Measurements from ENCODE around the gene SFXN5. TPM values are rescaled to one million over a fixed set of nuclear protein-coding genes. Genes with fewer than 3 reads are reported as not detected.

The SFXN5 gene
- total RNA-seq, 4 donors from 2014 or later: 5.7 to 11.8 (median 6.7) TPM

GRCh38 chr2:73037947-73038585 lies 33.4 kb downstream of the SFXN5 start:
- H3K27ac ChIP-seq: no peak overlapping the region
- no peak for ATAC-seq
- WGBS, 2 donors (ENCODE audit: low coverage in 1 of 2): 85 to 89% methylated on average over 6 of the region's 6 CpGs
- no peaks in the 10 kb centered on the region for H3K9me3 ChIP-seq
- no peaks in the 10 kb centered on the region for H3K4me1 ChIP-seq
- peaks cover 0 to 32% of the 10 kb centered on the region in 2 donors for H3K36me3 ChIP-seq
- no peak overlapping the region for H3K4me3 ChIP-seq
- TF ChIP-seq, protein P1, sequence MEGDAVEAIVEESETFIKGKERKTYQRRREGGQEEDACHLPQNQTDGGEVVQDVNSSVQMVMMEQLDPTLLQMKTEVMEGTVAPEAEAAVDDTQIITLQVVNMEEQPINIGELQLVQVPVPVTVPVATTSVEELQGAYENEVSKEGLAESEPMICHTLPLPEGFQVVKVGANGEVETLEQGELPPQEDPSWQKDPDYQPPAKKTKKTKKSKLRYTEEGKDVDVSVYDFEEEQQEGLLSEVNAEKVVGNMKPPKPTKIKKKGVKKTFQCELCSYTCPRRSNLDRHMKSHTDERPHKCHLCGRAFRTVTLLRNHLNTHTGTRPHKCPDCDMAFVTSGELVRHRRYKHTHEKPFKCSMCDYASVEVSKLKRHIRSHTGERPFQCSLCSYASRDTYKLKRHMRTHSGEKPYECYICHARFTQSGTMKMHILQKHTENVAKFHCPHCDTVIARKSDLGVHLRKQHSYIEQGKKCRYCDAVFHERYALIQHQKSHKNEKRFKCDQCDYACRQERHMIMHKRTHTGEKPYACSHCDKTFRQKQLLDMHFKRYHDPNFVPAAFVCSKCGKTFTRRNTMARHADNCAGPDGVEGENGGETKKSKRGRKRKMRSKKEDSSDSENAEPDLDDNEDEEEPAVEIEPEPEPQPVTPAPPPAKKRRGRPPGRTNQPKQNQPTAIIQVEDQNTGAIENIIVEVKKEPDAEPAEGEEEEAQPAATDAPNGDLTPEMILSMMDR (IDR thresholded peaks at IDR 0.05): no peak
- TF ChIP-seq EP300 (IDR thresholded peaks at IDR 0.05) (no peak), POLR2A (IDR thresholded peaks at IDR 0.05) (no peak), POLR2AphosphoS5 (IDR thresholded peaks at IDR 0.05) (no peak)
- H3K27me3 ChIP-seq: no peaks in the 10 kb centered on the region

DNA sequence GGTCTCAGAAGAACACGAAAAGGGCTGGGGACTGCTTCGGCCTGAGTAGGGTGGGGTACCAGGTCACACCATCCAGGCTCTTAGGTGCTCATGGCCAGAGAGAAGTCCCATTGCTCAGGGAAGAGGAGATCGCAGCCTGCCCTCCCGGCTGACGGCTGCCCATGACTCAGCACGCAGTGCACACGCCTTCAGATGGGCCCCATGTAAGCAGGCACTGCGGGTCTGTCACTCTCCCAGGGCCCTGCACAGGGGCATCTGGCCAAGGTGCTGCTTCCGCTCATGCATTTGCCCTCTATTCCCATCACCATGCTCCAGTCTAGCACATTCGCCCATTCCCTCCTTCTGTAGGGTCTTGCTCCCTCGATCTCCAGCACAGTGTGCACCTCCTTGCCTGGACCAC lies 34.7 kb downstream of the SFXN5 start:
- Histone ChIP-seq H3K36me3 (peaks cover 0 to 40% of the 10 kb centered on the region in 2 donors), H3K9me3 (no peaks in the 10 kb centered on the region), H3K4me3 (no peak overlapping the region), H3K4me1 (no peaks in the 10 kb centered on the region), H3K27ac (no peak overlapping the region), H3K27me3 (no peaks in the 10 kb centered on the region)
- no peak for ATAC-seq
- no peak for TF ChIP-seq EP300 (IDR thresholded peaks at IDR 0.05)
- TF ChIP-seq POLR2AphosphoS5 (IDR thresholded peaks at IDR 0.05): no peak
- TF ChIP-seq, protein P1 (IDR thresholded peaks at IDR 0.05): no peak
- TF ChIP-seq POLR2A (IDR thresholded peaks at IDR 0.05): no peak
- 91 to 96% methylated on average over 9 to 10 of the region's 11 CpGs for WGBS, 2 donors (ENCODE audit: low coverage in 1 of 2)

DNA sequence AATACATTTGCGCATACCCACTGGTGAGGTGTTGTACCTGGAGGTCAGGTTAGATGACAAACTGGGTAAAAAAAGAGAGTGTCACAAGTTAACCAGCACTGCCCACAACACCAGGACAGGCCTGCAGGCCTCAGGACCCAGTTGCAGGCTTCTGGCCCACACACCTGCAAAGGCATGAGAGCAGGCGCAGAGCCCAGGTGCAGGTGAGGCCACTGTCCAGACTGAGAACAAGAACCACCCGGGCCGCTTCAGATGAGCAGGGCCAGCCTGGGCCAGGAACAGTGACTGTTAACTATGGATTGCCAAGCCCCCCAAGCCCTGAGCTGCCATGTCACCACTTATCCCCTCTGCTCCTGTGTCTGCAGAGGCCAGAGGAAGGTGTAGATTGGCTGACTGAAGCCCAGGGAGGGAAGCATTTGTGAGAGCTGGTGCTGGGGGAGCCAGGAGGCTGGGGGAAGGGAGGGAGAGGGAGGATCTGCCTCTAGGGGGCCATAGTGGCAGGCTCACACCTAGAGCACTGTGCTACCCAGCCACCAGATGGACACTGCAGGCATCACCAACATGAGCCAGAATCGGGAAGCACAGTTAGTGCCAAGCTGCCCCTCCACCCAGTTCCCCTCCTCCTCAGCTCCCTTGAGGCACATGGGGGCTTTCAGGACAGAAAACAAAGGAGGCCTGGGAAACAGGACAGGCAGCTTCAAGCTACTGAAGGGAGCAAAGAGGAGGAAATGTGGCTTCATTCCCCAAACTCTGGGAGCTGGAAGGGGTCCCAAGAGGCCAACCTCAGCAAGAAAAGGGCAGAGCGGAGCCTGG lies 35.4 kb downstream of the SFXN5 start:
- no peaks in the 10 kb centered on the region for H3K27me3 ChIP-seq
- peaks cover 0 to 35% of the 10 kb centered on the region in 2 donors for H3K36me3 ChIP-seq
- 100% methylated on average over 1 to 2 of the region's 6 CpGs for WGBS, 2 donors (ENCODE audit: low coverage in 1 of 2)
- H3K27ac ChIP-seq: no peak overlapping the region
- no peak overlapping the region for H3K4me3 ChIP-seq
- H3K9me3 ChIP-seq: no peaks in the 10 kb centered on the region
- no peak for ATAC-seq
- H3K4me1 ChIP-seq: no peaks in the 10 kb centered on the region
- TF ChIP-seq, protein P1 (IDR thresholded peaks at IDR 0.05): no peak
- TF ChIP-seq POLR2AphosphoS5 (IDR thresholded peaks at IDR 0.05) (no peak), EP300 (IDR thresholded peaks at IDR 0.05) (no peak), POLR2A (IDR thresholded peaks at IDR 0.05) (no peak)

DNA sequence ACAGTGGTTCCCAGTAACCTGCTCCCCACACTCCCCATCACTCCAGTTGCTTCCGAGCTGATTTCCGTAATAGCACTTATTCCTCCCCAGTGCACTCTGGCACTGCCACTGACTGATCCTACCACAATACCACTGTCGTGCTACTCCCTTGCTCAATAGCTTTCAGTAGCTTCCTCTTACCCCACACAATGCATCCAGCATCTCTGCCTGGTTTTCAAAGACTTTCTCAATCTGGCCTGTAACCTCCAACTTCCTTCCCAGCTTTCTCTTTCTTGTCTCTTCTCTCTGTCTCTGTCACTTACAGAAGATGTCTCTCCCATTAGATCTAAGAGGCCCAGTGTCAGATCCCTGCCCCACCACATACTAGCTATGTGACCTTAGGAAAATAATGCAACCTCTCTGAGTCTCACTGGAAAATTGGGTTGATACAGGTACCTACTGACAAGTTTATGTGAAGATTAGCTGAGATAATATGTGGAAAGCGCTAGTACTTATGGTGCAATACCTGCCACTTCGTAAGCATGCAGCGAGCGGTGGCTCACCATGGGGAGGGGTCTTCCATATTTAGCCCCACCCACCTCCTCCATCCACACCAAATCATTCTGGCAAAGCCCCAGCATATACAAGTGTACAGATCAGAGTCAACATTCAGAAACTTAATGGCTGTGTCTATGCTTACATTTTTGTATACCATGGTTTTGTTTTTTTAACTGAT lies 36.7 kb downstream of the SFXN5 start:
- TF ChIP-seq EP300 (IDR thresholded peaks at IDR 0.05): no peak
- no peak overlapping the region for H3K27ac ChIP-seq
- H3K4me1 ChIP-seq: no peaks in the 10 kb centered on the region
- H3K36me3 ChIP-seq: peaks cover 0 to 23% of the 10 kb centered on the region in 2 donors
- no peak for ATAC-seq
- 92 to 98% methylated on average over 7 of the region's 7 CpGs for WGBS, 2 donors (ENCODE audit: low coverage in 1 of 2)
- no peaks in the 10 kb centered on the region for H3K9me3 ChIP-seq
- H3K4me3 ChIP-seq: no peak overlapping the region
- H3K27me3 ChIP-seq: no peaks in the 10 kb centered on the region

- ATAC-seq: no peak
- Histone ChIP-seq H3K4me1 (no peaks in the 10 kb centered on the region), H3K27me3 (no peaks in the 10 kb centered on the region), H3K9me3 (no peaks in the 10 kb centered on the region), H3K36me3 (peaks cover 0 to 18% of the 10 kb centered on the region in 2 donors), H3K4me3 (no peak overlapping the region), H3K27ac (no peak overlapping the region)
- 100% methylated on average over 3 of the region's 5 CpGs for whole genome bisulfite sequencing, 2 donors (ENCODE audit: low coverage in 1 of 2)
- TF ChIP-seq POLR2AphosphoS5 (IDR thresholded peaks at IDR 0.05) (no peak), POLR2A (IDR thresholded peaks at IDR 0.05) (no peak), EP300 (IDR thresholded peaks at IDR 0.05) (no peak)
- TF ChIP-seq, protein P1 (IDR thresholded peaks at IDR 0.05): no peak
These were observed 37.6 kb downstream of the SFXN5 start for GRCh38 chr2:73033766-73034381.
